ENCODE data around the gene RNF39. TPM values are rescaled to one million over a fixed set of nuclear protein-coding genes. Genes with fewer than 3 reads are reported as not detected.

Gene RNF39
- total and polyA plus RNA-seq, 10 of the 15 experiments (the other 5 are each of a cell fraction or from before 2014, with no cell fraction given) = 0.04 to 0.11 TPM; not detected in 8

- SMC1A ChIA-PET (ENCODE audit: uncharacterized antibody, unreplicated experiment) = interaction anchor here (1.2 to 2.1 kb wide), 2 partner anchors 22 to 44 kb away, joined by 7 to 9 read pairs; no protein-coding TSS in a partner anchor
- Histone ChIP-seq H3K79me2 (ENCODE audit: control insufficient read depth, insufficient read depth, low read length) (no peaks in the 10 kb centered on the region), H3K36me3 (ENCODE audit: control insufficient read depth in 2 of 2, insufficient read depth in 2 of 2, low read length in 1 of 2) (no peaks in the 10 kb centered on the region), H3K4me1 (ENCODE audit: control insufficient read depth, insufficient read depth, low read length) (no peaks in the 10 kb centered on the region), H2AFZ (ENCODE audit: control insufficient read depth, low read depth, low read length) (no peak overlapping the region), H3K4me3 (no peak overlapping the region), H3K9me3 (replicated peaks; ENCODE audit: control insufficient read depth, insufficient read depth, low read length) (no peaks in the 10 kb centered on the region), H3K4me2 (ENCODE audit: control insufficient read depth, insufficient read depth) (no peak overlapping the region), H4K20me1 (ENCODE audit: control insufficient read depth, insufficient read depth) (no peaks in the 10 kb centered on the region), H3K27ac (ENCODE audit: control insufficient read depth, insufficient read depth) (no peak overlapping the region), H3K9ac (ENCODE audit: control insufficient read depth, insufficient read depth, low read length) (no peak overlapping the region), H3K27me3 (replicated peaks in 1 of 2; ENCODE audit: control insufficient read depth in 2 of 2, insufficient read depth in 2 of 2, low read length in 1 of 2) (peaks cover 0 to 3% of the 10 kb centered on the region in 2 experiments; a peak in 2 of 4 replicates)
- intact Hi-C loops (cut with micrococcal nuclease; ENCODE audit: unreplicated experiment) = no loop called here
- no peak for FAIRE-seq
- no TSS peak for BruUV-seq (replicated peaks)
- ATAC-seq = no peak
- RAD21 ChIA-PET (ENCODE audit: unreplicated experiment) = interaction anchor here (1.3 to 1.8 kb wide), 2 partner anchors 14 to 16 kb away, joined by 3 to 10 read pairs; no protein-coding TSS in a partner anchor
- CTCF ChIA-PET = interaction anchor here (0.6 to 1.4 kb wide), 6 partner anchors 10 to 1988 kb away, joined by 3 to 5 read pairs (median 4); no protein-coding TSS in a partner anchor
- POLR2A ChIA-PET = no interaction called here
- no peak for DNase-seq (ENCODE audit: low read depth, low spot score)
- WGBS (ENCODE audit: insufficient coverage, insufficient replicate concordance, low lambda C conversion rate, missing lambda C conversion rate) = 30% methylated on average over 5 of the region's 5 CpGs
- in situ Hi-C loops (cut with MboI) = no loop called here
- TF ChIP-seq EZH2 (IDR thresholded peaks at IDR 0.05; ENCODE audit: borderline replicate concordance, control insufficient read depth, low read depth, low read length) = no peak
- no peak for TF ChIP-seq BMI1 (IDR thresholded peaks at IDR 0.05; ENCODE audit: borderline replicate concordance)
- no peak for TF ChIP-seq NR2F1 (conservative IDR thresholded peaks at IDR 0.05)
- no peak for TF ChIP-seq CEBPZ (IDR thresholded peaks at IDR 0.05; ENCODE audit: low read depth, low read length)
- no peak for TF ChIP-seq CBX3 (IDR thresholded peaks at IDR 0.05; ENCODE audit: borderline replicate concordance, low read depth)
- no peak for TF ChIP-seq ESRRA (IDR thresholded peaks at IDR 0.05; ENCODE audit: low read length)
- no peak for TF ChIP-seq NFXL1 (IDR thresholded peaks at IDR 0.05; ENCODE audit: borderline replicate concordance)
- TF ChIP-seq EGR1 (IDR thresholded peaks at IDR 0.05; ENCODE audit: borderline replicate concordance in 1 of 2, low read depth in 2 of 2, low read length in 2 of 2) = no peak
- TF ChIP-seq TAF1 (IDR thresholded peaks at IDR 0.05; ENCODE audit: borderline replicate concordance, low read depth, low read length) = no peak
- no peak for TF ChIP-seq SP1 (IDR thresholded peaks at IDR 0.05; ENCODE audit: low read depth, low read length)
- TF ChIP-seq CHD1 (IDR thresholded peaks at IDR 0.05; ENCODE audit: low read depth, low read length) = no peak
Measured at GRCh38 chr6:30087876-30088275, 12.3 kb upstream of the RNF39 start.
